ENCODE data around the gene MAGIX.

Gene MAGIX

DNA sequence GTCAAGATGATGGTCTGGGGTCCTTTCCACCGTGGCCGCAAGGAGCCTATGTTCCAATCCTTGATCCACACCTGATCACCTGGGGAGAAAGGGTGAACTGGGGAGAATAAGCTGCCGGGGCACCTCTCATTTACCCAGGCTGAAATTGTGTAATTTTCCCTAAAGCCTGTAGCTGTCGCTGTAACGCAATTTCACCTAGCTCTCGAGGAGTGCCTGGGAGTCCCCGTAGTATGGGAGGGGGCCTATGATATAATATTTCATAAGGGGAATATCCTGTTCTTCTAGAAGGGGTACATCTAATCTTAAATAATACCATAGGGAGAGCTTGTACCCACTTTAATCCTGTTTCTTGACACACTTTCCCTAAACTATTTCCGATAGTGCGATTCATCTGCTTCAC lies 20.3 kb upstream of the MAGIX start:
- peak; percentile 28 for TF ChIP-seq RAD21 (IDR thresholded peaks at IDR 0.05; ENCODE audit: low read depth)

DNA sequence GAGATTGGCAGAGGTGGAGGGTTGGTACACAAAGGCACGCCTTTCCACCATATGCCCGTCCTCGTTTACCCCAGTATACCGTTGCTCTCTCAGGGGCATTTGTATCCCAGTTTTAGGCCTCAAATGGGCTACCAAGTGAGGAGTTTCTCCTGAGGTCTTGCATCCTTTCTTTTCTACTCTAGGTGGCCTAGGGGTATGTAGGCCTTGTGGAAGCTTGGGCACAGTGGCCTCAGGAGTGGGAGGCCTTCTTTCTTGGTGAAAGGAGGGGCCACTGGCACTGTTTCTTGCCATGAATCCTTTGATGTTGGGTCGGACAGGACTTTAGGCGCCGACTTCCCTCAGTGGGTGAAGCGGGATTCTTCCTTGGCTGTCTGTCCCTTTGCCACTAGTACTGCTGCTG lies 15.3 kb upstream of the MAGIX start:
- no peak for TF ChIP-seq EGR1 (IDR thresholded peaks at IDR 0.05)
- TF ChIP-seq CEBPB (IDR thresholded peaks at IDR 0.05): no peak
- TF ChIP-seq NFIC (IDR thresholded peaks at IDR 0.05): no peak
- TF ChIP-seq ZBTB7A (IDR thresholded peaks at IDR 0.05; ENCODE audit: low read depth): no peak
- TF ChIP-seq, protein P1, sequence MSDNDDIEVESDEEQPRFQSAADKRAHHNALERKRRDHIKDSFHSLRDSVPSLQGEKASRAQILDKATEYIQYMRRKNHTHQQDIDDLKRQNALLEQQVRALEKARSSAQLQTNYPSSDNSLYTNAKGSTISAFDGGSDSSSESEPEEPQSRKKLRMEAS (IDR thresholded peaks at IDR 0.05): no peak
- no peak for TF ChIP-seq TCF12 (IDR thresholded peaks at IDR 0.05; ENCODE audit: low read depth)
- TF ChIP-seq, protein P2, sequence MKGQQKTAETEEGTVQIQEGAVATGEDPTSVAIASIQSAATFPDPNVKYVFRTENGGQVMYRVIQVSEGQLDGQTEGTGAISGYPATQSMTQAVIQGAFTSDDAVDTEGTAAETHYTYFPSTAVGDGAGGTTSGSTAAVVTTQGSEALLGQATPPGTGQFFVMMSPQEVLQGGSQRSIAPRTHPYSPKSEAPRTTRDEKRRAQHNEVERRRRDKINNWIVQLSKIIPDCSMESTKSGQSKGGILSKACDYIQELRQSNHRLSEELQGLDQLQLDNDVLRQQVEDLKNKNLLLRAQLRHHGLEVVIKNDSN (IDR thresholded peaks at IDR 0.05): no peak
- no peak for TF ChIP-seq TAF1 (IDR thresholded peaks at IDR 0.05; ENCODE audit: low read depth)
- no peak for TF ChIP-seq FOXM1 (IDR thresholded peaks at IDR 0.05; ENCODE audit: borderline replicate concordance, low read depth)
- no peak for TF ChIP-seq YY1 (IDR thresholded peaks at IDR 0.05; ENCODE audit: low read depth)
- no peak for TF ChIP-seq CREB1 (IDR thresholded peaks at IDR 0.05; ENCODE audit: low read depth)
- no peak for TF ChIP-seq RAD21 (IDR thresholded peaks at IDR 0.05; ENCODE audit: low read depth)
- TF ChIP-seq TEAD4 (IDR thresholded peaks at IDR 0.05): no peak

DNA sequence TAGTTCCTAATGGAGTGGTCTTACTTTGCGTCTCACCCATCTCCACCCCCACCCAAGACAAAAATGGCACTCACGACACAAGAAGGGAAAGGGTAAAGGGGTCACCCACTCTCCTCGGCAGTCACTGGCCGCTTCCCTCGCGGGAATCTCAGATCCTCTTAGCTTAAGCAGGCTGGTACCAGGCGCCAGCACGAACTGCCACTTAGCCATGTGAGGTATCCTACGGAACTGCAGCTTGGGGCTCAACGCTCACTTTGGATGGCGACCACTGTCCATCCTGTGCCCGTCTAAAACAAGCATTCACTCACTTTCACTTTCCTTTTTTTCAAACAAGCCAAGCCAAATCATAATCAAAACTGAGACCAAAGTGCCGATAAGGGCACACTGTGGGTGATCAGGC lies 14.6 kb upstream of the MAGIX start:
- no peak for TF ChIP-seq TCF12 (IDR thresholded peaks at IDR 0.05; ENCODE audit: low read depth)
- no peak for TF ChIP-seq TAF1 (IDR thresholded peaks at IDR 0.05; ENCODE audit: low read depth)
- TF ChIP-seq EGR1 (IDR thresholded peaks at IDR 0.05): no peak
- TF ChIP-seq TEAD4 (IDR thresholded peaks at IDR 0.05): no peak
- TF ChIP-seq FOXM1 (IDR thresholded peaks at IDR 0.05; ENCODE audit: borderline replicate concordance, low read depth): no peak
- TF ChIP-seq ZBTB7A (IDR thresholded peaks at IDR 0.05; ENCODE audit: low read depth): no peak
- no peak for TF ChIP-seq EP300 (IDR thresholded peaks at IDR 0.05; ENCODE audit: borderline replicate concordance)
- TF ChIP-seq NFIC (IDR thresholded peaks at IDR 0.05): no peak
- TF ChIP-seq, protein P1 (IDR thresholded peaks at IDR 0.05): no peak
- TF ChIP-seq CEBPB (IDR thresholded peaks at IDR 0.05): no peak
- TF ChIP-seq, protein P3, sequence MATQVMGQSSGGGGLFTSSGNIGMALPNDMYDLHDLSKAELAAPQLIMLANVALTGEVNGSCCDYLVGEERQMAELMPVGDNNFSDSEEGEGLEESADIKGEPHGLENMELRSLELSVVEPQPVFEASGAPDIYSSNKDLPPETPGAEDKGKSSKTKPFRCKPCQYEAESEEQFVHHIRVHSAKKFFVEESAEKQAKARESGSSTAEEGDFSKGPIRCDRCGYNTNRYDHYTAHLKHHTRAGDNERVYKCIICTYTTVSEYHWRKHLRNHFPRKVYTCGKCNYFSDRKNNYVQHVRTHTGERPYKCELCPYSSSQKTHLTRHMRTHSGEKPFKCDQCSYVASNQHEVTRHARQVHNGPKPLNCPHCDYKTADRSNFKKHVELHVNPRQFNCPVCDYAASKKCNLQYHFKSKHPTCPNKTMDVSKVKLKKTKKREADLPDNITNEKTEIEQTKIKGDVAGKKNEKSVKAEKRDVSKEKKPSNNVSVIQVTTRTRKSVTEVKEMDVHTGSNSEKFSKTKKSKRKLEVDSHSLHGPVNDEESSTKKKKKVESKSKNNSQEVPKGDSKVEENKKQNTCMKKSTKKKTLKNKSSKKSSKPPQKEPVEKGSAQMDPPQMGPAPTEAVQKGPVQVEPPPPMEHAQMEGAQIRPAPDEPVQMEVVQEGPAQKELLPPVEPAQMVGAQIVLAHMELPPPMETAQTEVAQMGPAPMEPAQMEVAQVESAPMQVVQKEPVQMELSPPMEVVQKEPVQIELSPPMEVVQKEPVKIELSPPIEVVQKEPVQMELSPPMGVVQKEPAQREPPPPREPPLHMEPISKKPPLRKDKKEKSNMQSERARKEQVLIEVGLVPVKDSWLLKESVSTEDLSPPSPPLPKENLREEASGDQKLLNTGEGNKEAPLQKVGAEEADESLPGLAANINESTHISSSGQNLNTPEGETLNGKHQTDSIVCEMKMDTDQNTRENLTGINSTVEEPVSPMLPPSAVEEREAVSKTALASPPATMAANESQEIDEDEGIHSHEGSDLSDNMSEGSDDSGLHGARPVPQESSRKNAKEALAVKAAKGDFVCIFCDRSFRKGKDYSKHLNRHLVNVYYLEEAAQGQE (IDR thresholded peaks at IDR 0.05; ENCODE audit: low read depth): no peak
- no peak for TF ChIP-seq CREB1 (IDR thresholded peaks at IDR 0.05; ENCODE audit: low read depth)
- TF ChIP-seq, protein P2 (IDR thresholded peaks at IDR 0.05): no peak
- TF ChIP-seq YY1 (IDR thresholded peaks at IDR 0.05; ENCODE audit: low read depth): no peak
- TF ChIP-seq RAD21 (IDR thresholded peaks at IDR 0.05; ENCODE audit: low read depth): no peak

DNA sequence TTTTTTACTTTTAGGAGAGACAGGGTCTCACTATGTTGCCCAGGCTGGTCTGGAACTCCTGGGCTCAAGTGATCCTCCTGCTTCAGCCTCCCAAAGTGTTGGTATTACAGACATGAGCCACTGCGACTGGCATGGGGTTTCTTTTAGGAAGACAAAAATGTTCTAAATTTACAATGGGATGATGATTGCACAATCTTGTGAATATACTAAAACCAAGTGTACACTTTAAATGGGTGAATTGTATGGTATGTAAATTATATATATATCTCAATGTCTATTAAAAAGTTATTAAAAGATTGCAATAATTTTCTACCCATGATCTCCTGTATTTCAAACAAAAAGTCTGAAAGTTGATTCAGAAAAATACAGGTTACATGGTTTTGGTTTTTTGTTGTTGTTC lies 9.1 kb upstream of the MAGIX start:
- TF ChIP-seq, protein P2 (IDR thresholded peaks at IDR 0.05): no peak
- TF ChIP-seq, protein P1 (IDR thresholded peaks at IDR 0.05): no peak
- TF ChIP-seq NFIC (IDR thresholded peaks at IDR 0.05) (no peak), EGR1 (IDR thresholded peaks at IDR 0.05) (no peak), EP300 (IDR thresholded peaks at IDR 0.05; ENCODE audit: borderline replicate concordance) (no peak), TEAD4 (IDR thresholded peaks at IDR 0.05) (no peak), ZBTB7A (IDR thresholded peaks at IDR 0.05; ENCODE audit: low read depth) (no peak), YY1 (IDR thresholded peaks at IDR 0.05; ENCODE audit: low read depth) (no peak), TAF1 (IDR thresholded peaks at IDR 0.05; ENCODE audit: low read depth) (no peak), RAD21 (IDR thresholded peaks at IDR 0.05; ENCODE audit: low read depth) (no peak), CEBPB (IDR thresholded peaks at IDR 0.05) (no peak), CREB1 (IDR thresholded peaks at IDR 0.05; ENCODE audit: low read depth) (no peak), TCF12 (IDR thresholded peaks at IDR 0.05; ENCODE audit: low read depth) (no peak)

DNA sequence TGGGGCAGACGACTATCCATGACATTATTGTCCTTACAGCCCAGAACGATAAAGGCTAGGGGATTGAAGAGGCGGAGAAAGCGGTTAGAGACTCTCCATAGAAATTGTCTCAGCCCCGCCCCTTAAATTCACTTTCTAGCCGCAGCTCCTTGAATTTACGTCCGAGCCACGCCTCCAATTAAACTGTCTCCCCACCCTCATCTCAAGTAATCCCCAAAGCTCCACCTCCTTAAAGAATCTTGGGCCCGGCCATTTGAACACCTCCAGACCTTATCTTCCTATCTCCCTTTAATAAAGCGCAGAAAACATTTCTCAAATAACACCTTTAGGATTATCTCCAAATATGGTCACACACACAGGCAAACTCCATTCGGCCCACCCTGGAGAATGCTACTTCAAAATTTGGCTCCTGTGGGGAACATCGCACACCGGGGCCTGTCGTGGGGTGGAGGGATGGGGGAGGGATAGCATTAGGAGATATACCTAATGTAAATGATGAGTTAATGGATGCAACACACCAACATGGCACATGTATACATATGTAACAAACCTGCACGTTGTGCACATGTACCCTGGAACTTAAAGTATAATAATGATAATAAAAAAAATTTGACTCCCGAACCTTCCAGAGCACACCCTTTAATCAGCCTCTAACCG lies 7.2 kb upstream of the MAGIX start:
- TF ChIP-seq, protein P2 (IDR thresholded peaks at IDR 0.05): no peak
- TF ChIP-seq FOXM1 (IDR thresholded peaks at IDR 0.05; ENCODE audit: borderline replicate concordance, low read depth) (no peak), EP300 (IDR thresholded peaks at IDR 0.05; ENCODE audit: borderline replicate concordance) (no peak), NFIC (IDR thresholded peaks at IDR 0.05) (no peak), TCF12 (IDR thresholded peaks at IDR 0.05; ENCODE audit: low read depth) (no peak), RAD21 (IDR thresholded peaks at IDR 0.05; ENCODE audit: low read depth) (no peak), EGR1 (IDR thresholded peaks at IDR 0.05) (no peak), TAF1 (IDR thresholded peaks at IDR 0.05; ENCODE audit: low read depth) (no peak), TEAD4 (IDR thresholded peaks at IDR 0.05) (no peak), CREB1 (IDR thresholded peaks at IDR 0.05; ENCODE audit: low read depth) (no peak), CEBPB (IDR thresholded peaks at IDR 0.05) (no peak), ZBTB7A (IDR thresholded peaks at IDR 0.05; ENCODE audit: low read depth) (no peak)
- TF ChIP-seq, protein P3 (IDR thresholded peaks at IDR 0.05; ENCODE audit: low read depth): no peak

Data from Ishikawa (cell line).